ENCODE measurements around the gene DDA1. TPM values are rescaled to one million over a fixed set of nuclear protein-coding genes. Genes with fewer than 3 reads are reported as not detected.

Gene DDA1
- total and polyA plus RNA-seq, 9 of the 15 experiments (the other 6 are each of a cell fraction or from before 2014, with no cell fraction given), result 1.4 to 83.8 (median 33.8) TPM

DNA sequence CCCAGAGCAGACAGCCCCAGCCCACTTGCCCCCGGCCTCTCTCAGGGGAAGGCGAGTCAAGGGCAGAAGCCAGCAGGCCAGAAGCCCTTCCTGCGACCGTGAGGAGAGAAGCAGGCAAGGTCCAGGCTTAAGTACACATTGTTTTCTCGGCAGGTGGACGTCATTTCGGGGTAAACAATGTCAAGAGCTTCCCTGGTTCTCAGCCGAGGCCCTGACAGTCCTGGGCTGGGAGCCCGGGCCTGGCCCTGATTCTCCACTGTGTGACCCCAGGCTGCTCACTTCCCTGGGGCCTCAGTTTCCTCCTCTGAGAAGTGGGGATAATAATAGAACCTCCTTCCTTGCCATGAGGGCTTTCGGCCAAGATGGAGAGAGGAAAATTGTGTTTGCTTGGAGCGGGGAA, 48.4 kb downstream of the DDA1 start:
- no TSS peak for BruUV-seq (replicated peaks)
- WGBS (ENCODE audit: insufficient coverage, low coverage, missing lambda C conversion rate), result 24% methylated on average over 11 of the region's 11 CpGs
- intact Hi-C loops (cut with micrococcal nuclease), result no loop called here
- DNase-seq (ENCODE audit: extremely low read depth in 1 of 4, low spot score in 3 of 4) (peak in 1 of 4 experiments; percentile 2), FAIRE-seq (no peak), ATAC-seq (no peak)
- no peak for TF ChIP-seq ILK (tag; IDR thresholded peaks at IDR 0.05; ENCODE audit: borderline replicate concordance, low read depth)
- no peak for TF ChIP-seq ARID4B (CRISPR knock-in tag; IDR thresholded peaks at IDR 0.05)
- TF ChIP-seq TCF7L2 (IDR thresholded peaks at IDR 0.05; ENCODE audit: low read depth, low read length), result no peak
- TF ChIP-seq YY1 (IDR thresholded peaks at IDR 0.05; ENCODE audit: borderline replicate concordance in 1 of 3, control insufficient read depth in 1 of 3, extremely low read depth in 1 of 3, insufficient read depth in 3 of 3, insufficient read length in 1 of 3, insufficient replicate concordance in 2 of 3, low read depth in 1 of 3, low read length in 2 of 3), result no peak
- no peak for TF ChIP-seq ZNF3 (CRISPR knock-in tag; IDR thresholded peaks at IDR 0.05)
- TF ChIP-seq MYNN (IDR thresholded peaks at IDR 0.05), result no peak
- TF ChIP-seq MYNN (CRISPR knock-in tag; IDR thresholded peaks at IDR 0.05), result no peak
- no peak for TF ChIP-seq TBL1XR1 (IDR thresholded peaks at IDR 0.05; ENCODE audit: low read length in 2 of 2)
- no peak for TF ChIP-seq SPI1 (IDR thresholded peaks at IDR 0.05; ENCODE audit: borderline replicate concordance, low read depth, low read length)
- no peak overlapping the region for H2AFZ ChIP-seq (ENCODE audit: low read depth, low read length)
- H3K36me3 ChIP-seq (ENCODE audit: control insufficient read depth, insufficient read depth, low read length), result no peaks in the 10 kb centered on the region
- ChIA-PET POLR2A (interaction anchor here (0.6 kb wide), 1 partner anchor 217 kb away, joined by 3 read pairs; no protein-coding TSS in a partner anchor), CTCF (ENCODE audit: low intra/inter-chr PET ratio) (no interaction called here)
- no peaks in the 10 kb centered on the region for H3K9me1 ChIP-seq (ENCODE audit: control insufficient read depth, insufficient read depth, low read length)
- no peak overlapping the region for H3K27ac ChIP-seq (ENCODE audit: extremely low read depth, low read depth, low read length)
- no peak overlapping the region for H3K4me2 ChIP-seq (ENCODE audit: insufficient read depth, low read length)
- peak overlapping the region in 1 of 2 experiments; percentile 55; a peak in 1 of 4 replicates for H3K9ac ChIP-seq (ENCODE audit: insufficient read depth in 1 of 2, low read depth in 2 of 2, low read length in 2 of 2)
- peaks cover 0 to 3% of the 10 kb centered on the region in 2 experiments; a peak in 2 of 5 replicates for H3K4me1 ChIP-seq (replicated peaks in 1 of 2; ENCODE audit: control insufficient read depth in 2 of 2, insufficient read depth in 2 of 2, low read length in 2 of 2)
- in situ Hi-C loops (cut with MboI), result no loop called here
- H3K4me3 ChIP-seq, result no peak overlapping the region
- no peaks in the 10 kb centered on the region for H3K9me3 ChIP-seq (replicated peaks; ENCODE audit: control insufficient read depth, insufficient read depth, low read depth, low read length)
- H3K27me3 ChIP-seq (ENCODE audit: control insufficient read depth in 2 of 2, insufficient read depth in 2 of 2, low read length in 2 of 2), result peaks cover 15 to 35% of the 10 kb centered on the region in 2 experiments
- H3K79me2 ChIP-seq (ENCODE audit: control insufficient read depth, insufficient read depth, low read length), result no peaks in the 10 kb centered on the region
- H4K20me1 ChIP-seq (replicated peaks; ENCODE audit: control insufficient read depth, insufficient read depth, low read length), result no peaks in the 10 kb centered on the region

Measured in K562 (cell line).